Panc1 (cell line): ENCODE measurements around the gene PIK3R6.

ENCODE experiments used
- SIN3A ChIP-seq: IDR thresholded peaks from 2 replicates; pipeline ENCODE4 v1.6.1; 2012; ENCODE audit warnings: low read depth, mild to moderate bottlenecking, low read length, moderate library complexity, borderline replicate concordance; ENCODE audit not compliant: insufficient read depth
- TF ChIP-seq, protein P1 (sequence below): fragments of 450-650 bp; IDR thresholded peaks from 2 replicates; pipeline ENCODE4 v1.5.1; 2017; ENCODE audit warnings: mild to moderate bottlenecking
- TF ChIP-seq, protein P2 (sequence below), 2 experiments: IDR thresholded peaks; 2 replicates each; pipeline ENCODE4 v1.6.1; 2011 to 2012; ENCODE audit warnings: low read depth in 2 of 2, control low read depth in 1 of 2, low read length in 1 of 2, mild to moderate bottlenecking in 1 of 2, moderate library complexity in 1 of 2; ENCODE audit not compliant: insufficient read depth in 1 of 2

DNA sequence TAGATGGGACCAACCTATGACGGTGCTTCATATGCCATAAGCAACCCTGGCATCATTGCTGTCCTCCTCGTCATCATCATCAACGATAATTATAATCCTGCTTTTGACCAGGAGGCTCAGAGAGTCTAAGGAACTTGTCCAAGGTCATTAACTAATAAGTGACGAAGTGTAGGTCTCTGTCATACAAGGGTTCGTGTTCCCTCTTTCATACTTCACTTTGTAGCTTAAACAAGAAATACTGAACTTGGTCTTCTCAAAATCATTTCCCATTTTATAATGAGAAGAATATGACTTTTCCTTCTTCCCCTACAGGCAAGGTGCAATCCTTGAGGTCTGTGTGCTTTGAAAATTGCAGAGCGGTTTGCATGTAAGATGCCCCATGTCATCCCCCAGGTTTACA is 31.2 kb upstream of the PIK3R6 start:
- TF ChIP-seq SIN3A, result no peak
- TF ChIP-seq, protein P1, sequence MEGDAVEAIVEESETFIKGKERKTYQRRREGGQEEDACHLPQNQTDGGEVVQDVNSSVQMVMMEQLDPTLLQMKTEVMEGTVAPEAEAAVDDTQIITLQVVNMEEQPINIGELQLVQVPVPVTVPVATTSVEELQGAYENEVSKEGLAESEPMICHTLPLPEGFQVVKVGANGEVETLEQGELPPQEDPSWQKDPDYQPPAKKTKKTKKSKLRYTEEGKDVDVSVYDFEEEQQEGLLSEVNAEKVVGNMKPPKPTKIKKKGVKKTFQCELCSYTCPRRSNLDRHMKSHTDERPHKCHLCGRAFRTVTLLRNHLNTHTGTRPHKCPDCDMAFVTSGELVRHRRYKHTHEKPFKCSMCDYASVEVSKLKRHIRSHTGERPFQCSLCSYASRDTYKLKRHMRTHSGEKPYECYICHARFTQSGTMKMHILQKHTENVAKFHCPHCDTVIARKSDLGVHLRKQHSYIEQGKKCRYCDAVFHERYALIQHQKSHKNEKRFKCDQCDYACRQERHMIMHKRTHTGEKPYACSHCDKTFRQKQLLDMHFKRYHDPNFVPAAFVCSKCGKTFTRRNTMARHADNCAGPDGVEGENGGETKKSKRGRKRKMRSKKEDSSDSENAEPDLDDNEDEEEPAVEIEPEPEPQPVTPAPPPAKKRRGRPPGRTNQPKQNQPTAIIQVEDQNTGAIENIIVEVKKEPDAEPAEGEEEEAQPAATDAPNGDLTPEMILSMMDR, result no peak
- TF ChIP-seq, protein P2, sequence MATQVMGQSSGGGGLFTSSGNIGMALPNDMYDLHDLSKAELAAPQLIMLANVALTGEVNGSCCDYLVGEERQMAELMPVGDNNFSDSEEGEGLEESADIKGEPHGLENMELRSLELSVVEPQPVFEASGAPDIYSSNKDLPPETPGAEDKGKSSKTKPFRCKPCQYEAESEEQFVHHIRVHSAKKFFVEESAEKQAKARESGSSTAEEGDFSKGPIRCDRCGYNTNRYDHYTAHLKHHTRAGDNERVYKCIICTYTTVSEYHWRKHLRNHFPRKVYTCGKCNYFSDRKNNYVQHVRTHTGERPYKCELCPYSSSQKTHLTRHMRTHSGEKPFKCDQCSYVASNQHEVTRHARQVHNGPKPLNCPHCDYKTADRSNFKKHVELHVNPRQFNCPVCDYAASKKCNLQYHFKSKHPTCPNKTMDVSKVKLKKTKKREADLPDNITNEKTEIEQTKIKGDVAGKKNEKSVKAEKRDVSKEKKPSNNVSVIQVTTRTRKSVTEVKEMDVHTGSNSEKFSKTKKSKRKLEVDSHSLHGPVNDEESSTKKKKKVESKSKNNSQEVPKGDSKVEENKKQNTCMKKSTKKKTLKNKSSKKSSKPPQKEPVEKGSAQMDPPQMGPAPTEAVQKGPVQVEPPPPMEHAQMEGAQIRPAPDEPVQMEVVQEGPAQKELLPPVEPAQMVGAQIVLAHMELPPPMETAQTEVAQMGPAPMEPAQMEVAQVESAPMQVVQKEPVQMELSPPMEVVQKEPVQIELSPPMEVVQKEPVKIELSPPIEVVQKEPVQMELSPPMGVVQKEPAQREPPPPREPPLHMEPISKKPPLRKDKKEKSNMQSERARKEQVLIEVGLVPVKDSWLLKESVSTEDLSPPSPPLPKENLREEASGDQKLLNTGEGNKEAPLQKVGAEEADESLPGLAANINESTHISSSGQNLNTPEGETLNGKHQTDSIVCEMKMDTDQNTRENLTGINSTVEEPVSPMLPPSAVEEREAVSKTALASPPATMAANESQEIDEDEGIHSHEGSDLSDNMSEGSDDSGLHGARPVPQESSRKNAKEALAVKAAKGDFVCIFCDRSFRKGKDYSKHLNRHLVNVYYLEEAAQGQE (IDR thresholded peaks at IDR 0.05; ENCODE audit: insufficient read depth in 1 of 2, low read depth in 2 of 2, low read length in 1 of 2), result no peak
